CD4-positive, alpha-beta T cell treated with Interleukin-17A for 4 hours (primary cell): ENCODE data around the gene TTLL8.
"Not testable (repeated sequence)": the region's sequence is repeated elsewhere in the genome, so short reads cannot be mapped to it uniquely, and the experiment has no call there.

Experiments
- DNase-seq: peaks from one replicate; pipeline ENCODE4 v3.0.0-alpha.2; 2020; ENCODE audit warnings: mixed read lengths

The TTLL8 gene

DNA sequence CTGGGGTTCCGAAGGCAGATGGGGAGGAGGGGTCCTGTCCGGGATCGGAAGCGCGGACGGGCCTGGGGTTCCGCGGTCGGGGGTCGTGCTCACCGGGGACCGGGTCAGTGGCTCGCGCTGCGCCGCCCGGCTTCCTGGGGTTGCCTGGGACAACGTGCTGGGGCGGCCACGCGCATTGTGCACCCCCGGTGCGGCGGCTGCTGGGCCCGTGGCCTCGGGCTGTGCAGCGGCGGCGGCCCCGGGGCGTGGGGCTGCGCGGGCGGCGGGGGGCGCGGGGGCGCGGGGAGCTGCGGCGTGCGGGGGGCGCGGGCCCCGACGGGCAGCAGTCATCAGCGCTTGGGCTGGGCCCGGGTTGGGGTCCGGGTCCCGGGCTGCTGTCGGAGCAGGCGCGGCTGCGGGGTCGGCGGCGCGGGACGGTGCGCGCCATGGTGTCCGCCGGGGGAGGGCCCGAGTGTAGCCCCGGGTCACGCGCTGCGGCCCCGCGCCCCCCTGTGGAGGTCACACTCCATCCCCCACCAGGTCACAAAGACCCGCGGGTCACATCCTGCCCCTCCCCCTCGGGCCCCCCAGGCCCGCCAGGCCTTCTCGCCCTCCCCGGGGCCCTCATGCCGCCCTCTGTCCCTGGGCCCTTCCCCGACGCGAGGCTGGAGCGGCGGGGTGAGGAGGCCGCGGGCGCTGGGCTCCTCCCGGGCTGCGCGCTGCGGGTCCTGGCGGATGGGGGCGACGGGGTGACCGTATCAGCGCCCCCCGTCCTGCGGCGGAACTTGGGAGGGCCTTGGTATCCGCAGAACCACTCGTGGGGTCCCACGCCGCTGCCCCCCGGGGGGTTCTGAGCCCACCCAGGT lies at the start of gene TTLL8:
TSS of gene TTLL8 (minus strand) at position 238 of the 845 bp plus-strand sequence.
- DNase-seq = no peak

DNA sequence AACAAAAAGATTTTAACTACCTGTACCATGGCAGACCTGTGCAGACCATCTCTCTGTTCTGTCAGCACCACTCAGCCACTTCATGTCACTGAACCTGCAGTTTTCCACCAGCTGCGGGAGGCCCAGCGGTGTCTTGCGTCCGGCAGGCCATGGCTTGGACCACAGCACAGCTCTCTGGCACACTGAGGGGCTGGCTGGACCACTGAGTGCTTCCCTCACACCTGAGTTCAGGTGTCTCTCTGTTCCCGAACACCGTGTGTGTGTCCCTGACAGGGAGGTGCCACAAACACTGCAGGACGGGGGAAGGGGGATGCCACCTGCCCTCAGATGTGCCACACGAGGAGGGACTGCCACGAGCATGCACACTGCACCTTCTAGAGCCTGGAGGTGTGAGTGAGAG lies 49.4 kb upstream of the TTLL8 start:
- no peak for DNase-seq

DNA sequence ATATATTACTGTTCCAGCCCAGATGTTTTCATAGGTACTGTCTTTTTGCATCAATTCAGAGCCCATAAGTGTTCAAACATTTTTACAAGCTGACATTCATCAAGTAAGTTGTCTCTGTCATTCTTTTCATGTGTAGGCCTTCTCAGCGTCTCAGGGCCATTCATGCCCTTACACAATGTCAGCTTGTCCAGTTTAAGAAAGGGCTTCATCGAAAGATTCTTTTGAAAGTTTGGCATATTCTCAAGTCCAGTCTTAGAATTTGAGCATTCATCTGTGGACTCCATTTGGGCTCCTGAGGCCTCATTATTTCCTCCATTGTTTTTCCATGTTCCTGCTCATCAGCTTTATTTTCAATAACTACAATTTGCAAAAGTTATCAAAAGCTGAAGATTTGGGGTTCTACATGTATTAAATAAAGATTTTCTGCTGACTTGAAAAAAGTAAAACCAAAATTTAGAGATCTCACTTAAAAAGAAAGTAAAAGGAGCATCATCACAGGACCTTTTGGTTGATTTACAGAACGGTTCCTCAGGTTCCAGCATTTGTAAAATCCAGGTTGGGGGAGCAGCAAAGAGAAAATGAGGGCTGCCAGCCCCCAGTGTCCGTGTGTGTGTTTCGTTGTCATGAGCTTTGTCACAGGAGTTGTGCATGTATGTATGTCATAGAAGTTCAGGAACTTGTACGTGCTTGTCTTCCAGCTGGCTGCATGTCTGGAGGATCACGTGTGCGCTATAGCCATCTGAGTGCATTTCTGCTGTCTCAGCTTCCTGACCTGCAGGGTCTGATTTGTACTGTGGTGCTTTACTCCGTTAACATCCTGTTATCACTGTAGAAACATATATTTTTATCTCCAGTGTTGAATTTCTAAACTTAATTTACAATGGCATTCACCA lies 47.4 kb upstream of the TTLL8 start:
- peak; percentile 34 for DNase-seq

DNA sequence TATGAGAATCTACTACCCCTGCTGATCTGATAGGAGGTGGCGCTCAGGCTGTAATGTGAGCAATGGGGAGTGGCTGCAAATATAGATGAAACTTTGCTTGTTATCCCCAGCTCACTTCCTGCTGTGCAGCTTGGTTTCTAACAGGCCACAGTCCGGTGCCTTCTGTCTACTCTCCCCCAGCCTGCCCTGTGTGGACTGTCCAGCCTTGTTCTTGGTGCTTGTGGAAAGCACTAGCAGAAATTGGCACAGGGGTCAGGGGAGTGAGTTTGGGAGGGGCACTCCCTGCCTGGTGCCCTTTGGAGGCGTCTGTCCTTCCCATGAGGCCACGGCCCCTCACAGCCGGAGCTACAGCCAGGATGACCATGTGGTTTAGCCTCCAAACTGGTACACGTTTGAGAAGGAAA lies 46.0 kb upstream of the TTLL8 start:
- DNase-seq = no peak

GRCh38 chr22:50102946-50103345 lies 44.8 kb upstream of the TTLL8 start:
- no peak for DNase-seq

DNA sequence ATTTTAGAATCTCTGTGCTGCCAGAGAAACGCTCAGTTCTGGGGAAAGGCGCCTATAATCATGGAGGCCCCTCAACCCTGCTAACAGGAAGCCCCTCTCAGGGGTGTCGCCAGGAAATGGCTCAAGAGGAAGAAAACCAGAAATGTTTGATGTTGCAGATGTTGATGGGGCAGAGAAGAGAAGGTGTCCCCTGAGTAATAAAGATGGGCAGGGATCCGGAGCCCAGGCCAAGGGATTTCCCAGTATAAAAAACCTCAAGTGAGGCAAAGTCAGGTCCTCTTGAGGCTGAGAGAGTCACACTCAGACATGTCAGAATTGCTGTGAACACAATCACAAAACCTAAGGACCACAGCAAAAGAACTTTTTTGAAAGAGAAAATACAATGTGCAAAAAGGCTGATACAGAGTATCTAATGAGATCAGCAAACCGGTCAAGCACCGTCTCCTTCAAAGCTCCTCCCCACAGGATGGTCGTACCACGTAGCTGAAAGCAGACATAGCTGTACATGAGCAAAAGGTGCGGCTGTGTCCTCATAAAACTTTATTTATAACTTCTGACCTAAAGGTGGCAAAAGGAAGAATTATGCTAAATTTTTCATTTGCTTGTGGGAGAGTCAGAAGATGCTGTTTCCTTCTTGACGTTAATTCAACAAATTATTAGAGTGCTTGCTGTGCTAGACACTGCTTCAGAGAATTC lies 43.9 kb upstream of the TTLL8 start:
- no peak for DNase-seq

- DNase-seq = no peak
Observed at GRCh38 chr22:50098052-50098451, 40.0 kb upstream of the TTLL8 start.

DNA sequence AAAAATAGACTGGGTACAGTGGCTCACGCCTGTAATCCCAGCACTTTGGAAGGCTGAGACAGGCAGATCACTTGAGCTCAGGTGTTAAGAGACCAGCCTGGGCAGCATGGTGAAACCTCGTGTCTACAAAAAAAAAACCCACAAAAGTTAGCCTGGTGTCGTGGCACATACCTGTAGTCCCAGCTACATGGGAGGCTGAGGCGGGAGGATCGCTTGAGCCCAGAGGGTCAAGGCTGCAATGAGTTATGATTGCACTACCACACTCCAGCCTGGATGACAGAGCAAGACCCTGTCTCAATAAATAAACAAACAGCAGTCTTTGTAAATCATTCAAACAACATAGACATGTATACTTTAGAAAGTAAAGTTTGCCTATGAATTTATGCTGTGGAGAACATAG lies 34.2 kb upstream of the TTLL8 start:
- no peak for DNase-seq

DNA sequence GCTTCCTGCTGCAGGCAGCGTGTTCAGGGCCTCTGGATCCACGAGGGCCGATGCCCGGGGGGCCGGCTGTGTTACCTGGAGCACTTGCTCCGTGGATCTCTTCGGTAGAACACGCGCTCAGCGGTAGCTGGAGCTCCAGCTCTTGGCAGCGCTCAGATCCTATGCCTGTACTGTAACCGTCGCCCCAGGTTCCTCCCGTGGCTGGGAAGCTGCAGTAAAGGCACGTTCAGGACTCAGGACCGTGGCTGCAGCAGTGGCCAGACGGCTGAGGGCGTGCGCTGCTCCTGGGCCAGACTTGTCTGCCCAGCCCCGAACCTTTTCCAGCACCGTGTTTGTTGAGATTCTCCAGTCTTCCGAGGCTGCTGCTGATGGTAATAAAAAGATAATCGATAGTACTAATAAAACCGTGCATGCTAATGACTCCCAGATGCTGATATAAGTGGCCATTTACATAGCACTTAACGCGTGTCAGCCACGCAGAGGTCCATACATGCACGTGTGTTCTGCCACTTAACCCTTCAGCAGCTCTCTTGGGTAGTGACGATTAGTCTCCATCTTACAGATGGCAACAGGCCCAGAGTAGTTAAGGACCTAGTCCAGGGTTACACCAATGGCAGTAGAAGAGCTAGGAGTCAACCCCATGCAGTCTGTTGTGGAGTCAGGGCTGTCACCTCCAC lies 33.1 kb upstream of the TTLL8 start:
- DNase-seq = no peak

DNA sequence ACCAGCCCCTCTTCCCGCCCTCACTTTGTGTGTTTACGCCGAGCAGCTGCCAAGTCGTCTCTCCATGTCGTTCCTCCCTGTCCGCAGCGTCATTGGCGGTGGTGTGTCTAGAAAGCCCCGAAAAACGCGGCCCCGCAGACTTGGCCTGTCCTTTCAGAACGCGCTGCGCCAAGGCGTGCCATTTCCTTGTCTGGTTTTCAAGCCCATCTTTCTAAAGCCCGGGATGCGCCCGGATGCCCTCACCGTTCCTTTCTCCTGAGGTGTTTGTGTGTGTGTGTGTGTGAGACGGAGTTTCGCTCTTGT lies 32.3 kb upstream of the TTLL8 start:
- DNase-seq = no peak

DNA sequence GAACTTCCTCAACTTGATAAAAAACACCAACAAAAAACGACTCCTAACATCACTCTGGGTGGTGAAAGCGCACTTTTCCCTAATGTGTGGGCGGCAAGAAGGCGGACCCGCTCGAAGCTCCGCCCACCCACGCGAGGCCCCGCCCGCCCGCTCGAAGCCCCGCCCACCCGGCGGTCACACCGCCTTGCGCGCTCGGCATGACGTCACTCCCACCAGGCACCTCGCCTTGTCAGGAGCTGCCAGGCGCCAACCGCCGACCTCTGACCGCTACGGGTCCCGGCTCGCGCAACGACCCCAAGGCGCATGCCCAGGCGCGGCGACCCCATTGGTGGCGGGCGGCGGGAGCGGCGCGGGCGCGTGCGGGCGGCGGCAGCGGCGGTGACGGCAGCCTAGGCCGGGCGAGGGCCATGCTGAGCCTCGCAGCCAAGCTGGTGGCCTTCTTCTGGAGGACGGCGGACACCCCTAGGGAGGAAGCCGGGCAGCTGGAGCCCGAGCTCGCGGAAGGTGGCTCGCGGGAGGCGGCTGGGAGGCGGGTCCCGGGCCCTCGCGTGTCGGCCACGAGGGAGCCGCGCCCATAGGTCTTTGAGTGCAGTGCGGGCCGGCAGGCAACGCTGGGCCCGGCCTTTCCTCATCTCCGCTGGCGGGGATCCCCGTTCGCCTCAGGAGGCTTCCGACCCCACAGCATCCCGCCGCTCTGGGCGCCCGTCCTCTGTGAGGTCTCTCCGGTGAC lies 31.7 kb upstream of the TTLL8 start, which contains the start of gene MOV10L1:
TSS of gene MOV10L1 (plus strand) at position 325 of the 730 bp plus-strand sequence. CDS start at position 408, 83 bp downstream.
- no peak for DNase-seq

- DNase-seq = no peak
Observed at GRCh38 chr22:50089231-50089630, 31.1 kb upstream of the TTLL8 start.

DNA sequence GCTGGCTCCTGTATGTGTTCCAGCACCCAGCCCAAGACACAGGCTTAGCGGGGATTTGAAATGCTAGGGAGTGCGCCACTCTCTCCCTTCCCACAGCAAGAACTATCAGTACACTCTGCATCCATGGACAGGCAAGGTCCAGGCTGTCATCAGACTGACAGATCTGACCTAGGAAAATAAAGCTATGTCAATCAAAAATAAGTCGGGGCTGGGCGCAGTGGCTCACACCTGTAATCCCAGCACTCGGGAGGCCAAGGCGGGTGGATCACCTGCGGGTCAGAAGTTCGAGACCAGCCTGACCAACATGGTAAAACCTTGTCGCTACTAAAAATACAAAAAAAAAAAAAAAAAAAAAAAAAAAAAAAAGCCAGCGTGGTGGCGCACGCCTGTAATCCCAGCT lies 30.0 kb upstream of the TTLL8 start:
- DNase-seq = no peak

DNA sequence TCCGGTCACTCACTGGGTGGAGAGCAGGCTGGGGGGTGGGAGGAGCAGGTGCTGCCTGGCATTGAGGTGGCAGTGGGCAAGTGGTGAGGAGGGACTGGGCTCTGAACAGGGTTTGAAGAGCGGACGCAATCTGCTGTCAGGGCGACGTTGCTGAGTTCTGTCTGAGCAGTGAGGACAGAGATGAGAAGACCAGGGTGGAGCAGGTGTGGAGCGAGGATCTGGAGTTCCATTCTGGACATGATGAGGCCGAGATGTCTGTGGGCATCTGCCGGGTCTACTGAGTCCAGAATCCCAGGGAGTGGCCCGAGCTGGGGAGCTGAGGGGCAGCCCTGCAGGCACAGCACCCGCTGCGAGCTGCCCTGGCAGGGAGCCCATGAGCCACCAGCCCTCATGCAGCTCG lies 29.5 kb upstream of the TTLL8 start:
- no peak for DNase-seq

DNA sequence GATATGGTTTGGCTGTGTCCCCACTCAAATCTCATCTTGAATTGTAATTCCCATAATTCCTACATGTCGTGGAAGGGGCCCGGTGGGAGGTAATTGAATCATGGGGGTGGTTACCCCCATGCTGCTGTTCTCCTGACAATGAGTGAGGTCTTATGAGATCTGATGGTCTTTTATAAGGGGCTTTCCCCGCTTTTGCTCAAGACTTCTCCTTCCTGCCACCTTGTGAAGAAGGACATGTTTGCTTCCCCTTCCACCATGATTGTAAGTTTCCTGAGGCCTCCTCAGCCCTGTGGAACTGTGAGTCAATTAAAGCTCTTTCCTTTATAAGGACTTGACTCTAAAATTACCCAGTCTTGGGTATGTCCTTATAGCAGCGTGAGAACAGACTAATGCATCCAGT lies 28.9 kb upstream of the TTLL8 start:
- DNase-seq = not testable (repeated sequence)

- no peak for DNase-seq
Observed at GRCh38 chr22:50086526-50086925, 28.4 kb upstream of the TTLL8 start.

- peak; percentile 18 for DNase-seq
Observed at GRCh38 chr22:50085211-50085972, 27.3 kb upstream of the TTLL8 start, which contains the start of gene MLC1. Gene MLC1, minus strand, starts transcription at chr22:50085426. Its CDS starts 524 bp downstream, at chr22:50084902.

DNA sequence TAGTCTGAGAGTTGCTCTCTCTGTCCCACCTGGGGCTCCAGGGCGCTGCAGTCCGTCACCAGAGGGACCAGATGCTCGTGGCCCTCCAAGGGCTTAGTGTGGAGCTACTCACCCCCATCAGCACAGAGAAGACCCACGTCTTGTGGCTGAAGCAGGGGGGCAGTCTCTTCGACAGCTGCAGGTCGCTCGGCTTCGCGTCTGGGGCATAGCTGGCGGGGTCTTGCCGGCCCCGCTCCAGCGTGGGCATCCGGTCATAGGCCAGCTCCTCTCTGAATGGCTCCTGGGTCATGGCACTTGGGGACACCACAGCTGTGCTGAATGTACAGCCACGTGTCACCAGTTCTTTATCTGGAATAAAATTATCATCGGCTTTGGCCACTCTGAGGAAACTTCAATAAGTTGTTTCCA lies 26.5 kb upstream of the TTLL8 start:
- no peak for DNase-seq

GRCh38 chr22:50084080-50084477 lies 26.0 kb upstream of the TTLL8 start:
- DNase-seq = no peak

DNA sequence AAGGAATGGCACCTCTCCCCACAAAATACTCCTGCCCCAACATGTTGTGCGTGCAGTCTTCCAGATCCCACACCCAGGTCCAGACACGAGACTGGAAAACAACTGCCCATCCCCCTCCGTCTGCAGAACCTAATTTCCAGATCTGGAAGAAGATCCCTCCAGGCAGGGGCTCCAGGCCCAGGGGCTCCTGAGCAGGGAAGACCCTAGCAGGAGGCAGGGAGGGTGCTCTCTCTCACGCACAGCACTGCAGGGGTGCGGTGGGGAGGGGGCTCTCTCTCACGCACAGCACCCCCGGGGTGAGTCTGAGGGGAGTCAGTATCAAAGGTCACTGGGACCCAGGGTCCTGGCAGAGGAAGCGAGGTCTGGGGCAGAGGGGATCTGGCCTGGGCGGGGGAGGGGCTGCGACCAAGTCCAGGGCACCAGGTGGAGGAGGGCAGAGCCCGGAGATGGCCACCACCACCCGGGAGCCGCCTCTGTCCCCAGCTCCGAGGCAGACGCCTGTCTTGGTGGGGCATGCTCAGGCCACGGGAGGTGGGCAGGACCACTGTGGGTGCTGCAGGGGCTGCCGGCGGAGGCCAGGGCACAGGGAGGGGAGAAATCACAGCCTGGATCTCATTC lies 25.5 kb upstream of the TTLL8 start:
- no peak for DNase-seq
